Endothelial cell of umbilical vein (primary cell): ENCODE measurements around the gene PPP1R1C. TPM values are rescaled to one million over a fixed set of nuclear protein-coding genes. Genes with fewer than 3 reads are reported as not detected.

Experiments used
- BruUV-seq: library from RNA; stranded (reverse); fragments of 400-500 nt; replicated peaks from 2 replicates; lab custom pipeline; 2021; lab: Mats Ljungman, UMichigan
- CTCF ChIA-PET: fragments of 300-600, 350-600 bp; sonication (Branson Sonifier 250); formaldehyde crosslinking; loops from one replicate; lab custom pipeline; 2021; ENCODE audit warnings: antibody characterized with exemption, inconsistent platforms; lab: Charles Lee
- POLR2A ChIA-PET: fragments of 300-600, 350-600 bp; sonication (Branson Sonifier 250); formaldehyde crosslinking; loops from one replicate; lab custom pipeline; 2021; ENCODE audit warnings: antibody characterized with exemption, inconsistent platforms; lab: Charles Lee
- DNase-seq: peaks from one replicate; pipeline ENCODE4 v3.0.0-alpha.2; 2011; ENCODE audit warnings: low read depth, low spot score
- FAIRE-seq: peaks from 2 replicates; lab custom pipeline; 2011; peaks lifted over from hg19 to GRCh38; lab: Jason Lieb, UNC
- H2AFZ ChIP-seq: 2 replicates; pipeline ENCODE4 v1.6.0; 2012; ENCODE audit warnings: low read depth, low read length, control low read depth, inconsistent platforms
- H3K27ac ChIP-seq: 2 replicates; pipeline ENCODE4 v1.5.1; 2011; ENCODE audit warnings: low read depth, mild to moderate bottlenecking, control low read depth, low read length, moderate library complexity; ENCODE audit not compliant: insufficient read depth
- H3K27me3 ChIP-seq, 2 experiments: 2 replicates each; pipeline versions ENCODE4 v1.6.0 to v1.6.1; 2011; ENCODE audit warnings: low read length in 2 of 2, mixed read lengths in 1 of 2; ENCODE audit not compliant: control insufficient read depth in 2 of 2, insufficient read depth in 2 of 2
- H3K36me3 ChIP-seq, 2 experiments: 2 replicates in 1 of 2; 3 replicates in 1 of 2; pipeline ENCODE4 v1.5.1; 2011; ENCODE audit warnings: low read length in 2 of 2, mild to moderate bottlenecking in 1 of 2, moderate library complexity in 1 of 2; ENCODE audit not compliant: control insufficient read depth in 2 of 2, insufficient read depth in 2 of 2; ENCODE audit errors: extremely low read depth in 1 of 2
- H3K4me1 ChIP-seq: 3 replicates; pipeline ENCODE4 v1.5.1; 2011; ENCODE audit warnings: mild to moderate bottlenecking, low read length; ENCODE audit not compliant: control insufficient read depth, insufficient read depth; ENCODE audit errors: extremely low read depth
- H3K4me2 ChIP-seq: 2 replicates; pipeline ENCODE4 v1.6.1; 2011; ENCODE audit warnings: low read length, control low read depth, mixed read lengths; ENCODE audit not compliant: insufficient read depth
- H3K4me3 ChIP-seq, 3 experiments: fragments of 200-600 bp in 1 of 3; sonication (generic), shearing (Covaris generic) in 1 of 3; replicated peaks in 1 of 3; 2 replicates each; pipeline ENCODE4 v1.5.1; 2011 to 2016; ENCODE audit warnings: control low read depth in 3 of 3, low read length in 3 of 3, mild to moderate bottlenecking in 2 of 3, inconsistent platforms in 1 of 3, low read depth in 1 of 3, moderate library complexity in 1 of 3; ENCODE audit not compliant: insufficient read depth in 1 of 3
- H3K79me2 ChIP-seq: 2 replicates; pipeline ENCODE4 v1.6.0; 2012; ENCODE audit warnings: low read length, inconsistent platforms; ENCODE audit not compliant: control insufficient read depth, insufficient read depth
- H3K9ac ChIP-seq: replicated peaks from 2 replicates; pipeline ENCODE3; 2011; ENCODE audit warnings: low read length, control low read depth; ENCODE audit not compliant: insufficient read depth; ENCODE audit errors: extremely low read depth
- H3K9me1 ChIP-seq: replicated peaks from 3 replicates; pipeline ENCODE4 v1.6.0; 2011; ENCODE audit warnings: mild to moderate bottlenecking, low read length; ENCODE audit not compliant: control insufficient read depth, insufficient read depth; ENCODE audit errors: extremely low read depth
- H3K9me3 ChIP-seq: replicated peaks from 2 replicates; pipeline ENCODE4 v1.5.1; 2012; ENCODE audit warnings: low read length, inconsistent platforms; ENCODE audit not compliant: control insufficient read depth, insufficient read depth
- H4K20me1 ChIP-seq: replicated peaks from 2 replicates; pipeline ENCODE3; 2011; ENCODE audit warnings: mild to moderate bottlenecking, low read length; ENCODE audit not compliant: control insufficient read depth, insufficient read depth; ENCODE audit errors: extremely low read depth
- CTCF ChIP-seq, 2 donors: IDR thresholded peaks; 1 replicate in 1 of 2; 2 replicates in 1 of 2; pipeline ENCODE4 v1.5.1; 2011; ENCODE audit warnings: low read length in 2 of 2, mild to moderate bottlenecking in 2 of 2, moderate library complexity in 2 of 2, control low read depth in 1 of 2, inconsistent platforms in 1 of 2, low read depth in 1 of 2; ENCODE audit not compliant: insufficient read depth in 1 of 2; ENCODE audit errors: extremely low read depth in 1 of 2
- EZH2 ChIP-seq: IDR thresholded peaks from 2 replicates; pipeline ENCODE4 v1.6.1; 2012; ENCODE audit warnings: borderline replicate concordance, low read depth, mild to moderate bottlenecking, moderate library complexity, low read length, inconsistent platforms; ENCODE audit not compliant: severe bottlenecking
- FOS ChIP-seq: IDR thresholded peaks from 2 replicates; pipeline ENCODE4 v1.6.1; 2011; ENCODE audit warnings: mild to moderate bottlenecking, low read length, moderate library complexity, borderline replicate concordance; ENCODE audit not compliant: insufficient read depth
- JUN ChIP-seq: IDR thresholded peaks from 2 replicates; pipeline ENCODE4 v1.6.1; 2011; ENCODE audit warnings: borderline replicate concordance, low read depth; ENCODE audit not compliant: insufficient read length, insufficient read depth
- dilution Hi-C: fragments of 300-500 bp; cut with MboI; formaldehyde crosslinking; loops from one replicate; pipeline ENCODE4 v1.15.0; 2019; ENCODE audit warnings: low sequenced_read_pairs; ENCODE audit not compliant: extremely low pct_ligation_motif_present
- intact Hi-C: fragments of 100-400 bp; cut with micrococcal nuclease; formaldehyde crosslinking; loops from one replicate; pipeline ENCODE4 v1.10.0; 2022
- polyA plus RNA-seq, 4 experiments: library from polyadenylated mRNA; depleted of rRNA in 3 of 4; stranded (reverse) in 3 of 4; unstranded in 1 of 4; fragments of >200 nt; gene quantifications; 2 replicates each; pipeline versions ENCODE4 v1.2.1 to v1.2.3, GENCODE V29; 2011 to 2012; ENCODE audit warnings: missing spikeins in 1 of 4
- total RNA-seq: library from RNA; stranded (reverse); gene quantifications from 2 replicates; pipeline ENCODE4 v1.2.3, GENCODE V29; 2021

The PPP1R1C gene
- total and polyA plus RNA-seq, 2 donors (not counting 3 experiments of a cell fraction or from before 2014, with no cell fraction given): 0.26 TPM; not detected in 1

GRCh38 chr2:182018218-182018617 is 32.6 kb downstream of the PPP1R1C start:
- ChIA-PET CTCF (interaction anchor here (0.9 to 1.0 kb wide), 2 partner anchors 23 to 59 kb away, joined by 3 read pairs; no protein-coding TSS in a partner anchor), POLR2A (interaction anchor here (0.5 kb wide), 1 partner anchor 639 kb away, joined by 3 read pairs; no protein-coding TSS in a partner anchor)
- H3K4me2 ChIP-seq: peak overlapping the region; percentile 46

GRCh38 chr2:182019731-182020130 is 34.1 kb downstream of the PPP1R1C start:
- intact Hi-C loops: no loop called here
- CTCF ChIA-PET: interaction anchor here (0.6 to 1.6 kb wide), 3 partner anchors 14 to 304 kb away, joined by 3 to 8 read pairs (median 3); no protein-coding TSS in a partner anchor
- POLR2A ChIA-PET: no interaction called here

More at GRCh38 chr2:182018218-182018617, 32.6 kb downstream of the PPP1R1C start:
- DNase-seq (peak; percentile 38), FAIRE-seq (peak; percentile 76)
- H3K9me1 ChIP-seq: no peaks in the 10 kb centered on the region
- intact Hi-C loops (no loop called here), dilution Hi-C loops (no loop called here)
- peak; percentile 60 for TF ChIP-seq FOS
- TF ChIP-seq JUN: no peak
- H3K9ac ChIP-seq: no peak overlapping the region
- H3K79me2 ChIP-seq: no peaks in the 10 kb centered on the region
- no TSS peak for BruUV-seq
- H3K9me3 ChIP-seq: no peaks in the 10 kb centered on the region
- H4K20me1 ChIP-seq: no peaks in the 10 kb centered on the region
- H3K27ac ChIP-seq: no peak overlapping the region
- no peaks in the 10 kb centered on the region for H3K36me3 ChIP-seq
- H3K4me3 ChIP-seq: no peak overlapping the region
- H3K27me3 ChIP-seq: no peaks in the 10 kb centered on the region
- peaks cover 2% of the 10 kb centered on the region for H3K4me1 ChIP-seq
- no peak overlapping the region for H2AFZ ChIP-seq

More at GRCh38 chr2:182019731-182020130, 34.1 kb downstream of the PPP1R1C start:
- H3K27ac ChIP-seq: no peak overlapping the region
- TF ChIP-seq EZH2 (no peak), CTCF (IDR thresholded peaks at IDR 0.05; ENCODE audit: extremely low read depth in 1 of 2, insufficient read depth in 1 of 2, low read depth in 1 of 2, low read length in 2 of 2) (no peak)
- dilution Hi-C loops: no loop called here
- no peak for FAIRE-seq
- H3K4me3 ChIP-seq: no peak overlapping the region
- peaks cover 2% of the 10 kb centered on the region for H3K4me1 ChIP-seq
- H3K79me2 ChIP-seq: no peaks in the 10 kb centered on the region
- no peak overlapping the region for H3K4me2 ChIP-seq
- H3K9me1 ChIP-seq: no peaks in the 10 kb centered on the region
- no peaks in the 10 kb centered on the region for H3K27me3 ChIP-seq
- H2AFZ ChIP-seq: no peak overlapping the region
- H3K36me3 ChIP-seq: no peaks in the 10 kb centered on the region
- no peaks in the 10 kb centered on the region for H3K9me3 ChIP-seq
- H3K9ac ChIP-seq: no peak overlapping the region
- BruUV-seq: no TSS peak
- no peak for DNase-seq
- H4K20me1 ChIP-seq: no peaks in the 10 kb centered on the region
